CD14-positive monocyte (primary cell): ENCODE measurements around the gene FUZ. TPM values are rescaled to one million over a fixed set of nuclear protein-coding genes. Genes with fewer than 3 reads are reported as not detected.

Source experiments
- DNase-seq, 3 donors: peaks; one replicate each; pipeline ENCODE4 v3.0.0-alpha.2; 2011 to 2022
- H2AFZ ChIP-seq: 2 replicates; pipeline ENCODE4 v1.6.0; 2012; ENCODE audit warnings: mild to moderate bottlenecking, low read depth, low read length, inconsistent platforms; ENCODE audit not compliant: insufficient read depth, poor library complexity, severe bottlenecking
- H3K27ac ChIP-seq, 2 donors: 1 replicate in 1 of 2; 2 replicates in 1 of 2; pipeline ENCODE4 v1.5.1; 2012 to 2013; ENCODE audit warnings: low read length in 2 of 2, control low read depth in 1 of 2, inconsistent platforms in 1 of 2, low read depth in 1 of 2, mild to moderate bottlenecking in 1 of 2
- H3K27me3 ChIP-seq, 2 donors: one replicate each; pipeline versions ENCODE4 v1.6.0 to v1.6.1; 2011 to 2013; ENCODE audit warnings: low read length in 2 of 2; ENCODE audit not compliant: control insufficient read depth in 2 of 2, insufficient read depth in 2 of 2
- H3K36me3 ChIP-seq, 2 donors: replicated peaks in 1 of 2; 1 replicate in 1 of 2; 2 replicates in 1 of 2; pipeline versions ENCODE4 v1.5.1 to v1.6.1; 2012 to 2013; ENCODE audit warnings: low read length in 2 of 2, control low read depth in 1 of 2, inconsistent platforms in 1 of 2, mild to moderate bottlenecking in 1 of 2; ENCODE audit not compliant: insufficient read depth in 2 of 2, control insufficient read depth in 1 of 2
- H3K4me1 ChIP-seq, 2 donors: 1 replicate in 1 of 2; 2 replicates in 1 of 2; pipeline versions ENCODE4 v1.5.1 to v1.6.1; 2012 to 2013; ENCODE audit warnings: low read length in 2 of 2, control low read depth in 1 of 2, inconsistent platforms in 1 of 2, mild to moderate bottlenecking in 1 of 2, moderate library complexity in 1 of 2; ENCODE audit not compliant: insufficient read depth in 2 of 2, control insufficient read depth in 1 of 2
- H3K4me2 ChIP-seq: replicated peaks from 2 replicates; pipeline ENCODE3; 2012; ENCODE audit warnings: low read length, moderate library complexity, mild to moderate bottlenecking; ENCODE audit not compliant: poor library complexity, severe bottlenecking; ENCODE audit errors: extremely low read depth
- H3K4me3 ChIP-seq, 3 experiments: fragments of 200-600 bp in 1 of 3; sonication (generic) in 1 of 3; replicated peaks in 1 of 3; 1 replicate in 2 of 3; 2 replicates in 1 of 3; pipeline ENCODE4 v1.5.1; 2011 to 2013; ENCODE audit warnings: low read length in 3 of 3, mild to moderate bottlenecking in 3 of 3, control low read depth in 2 of 3, low read depth in 2 of 3, inconsistent platforms in 1 of 3, moderate library complexity in 1 of 3
- H3K79me2 ChIP-seq: 2 replicates; pipeline ENCODE4 v1.6.0; 2012; ENCODE audit warnings: mild to moderate bottlenecking, control low read depth, inconsistent platforms, low read length, moderate library complexity; ENCODE audit not compliant: insufficient read depth
- H3K9ac ChIP-seq: 2 replicates; pipeline ENCODE4 v1.6.0; 2017; ENCODE audit warnings: low read length, mild to moderate bottlenecking; ENCODE audit not compliant: insufficient read depth, poor library complexity, severe bottlenecking
- H3K9me3 ChIP-seq, 2 donors: replicated peaks in 1 of 2; 1 replicate in 1 of 2; 2 replicates in 1 of 2; pipeline versions ENCODE4 v1.5.1 to v1.6.1; 2012 to 2013; ENCODE audit warnings: low read length in 2 of 2, control low read depth in 1 of 2; ENCODE audit not compliant: control insufficient read depth in 1 of 2, insufficient read depth in 1 of 2
- H4K20me1 ChIP-seq: 2 replicates; pipeline ENCODE4 v1.6.0; 2012; ENCODE audit warnings: mild to moderate bottlenecking, low read length, control low read depth, moderate library complexity; ENCODE audit not compliant: insufficient read depth
- H3K27ac Mint-ChIP-seq, 7 donors: one replicate each; pipeline ENCODE4 v1.8.0; 2020; ENCODE audit warnings: mild to moderate bottlenecking in 7 of 7, mixed read lengths in 7 of 7, moderate library complexity in 6 of 7, inconsistent platforms in 2 of 7
- H3K27me3 Mint-ChIP-seq, 3 donors: one replicate each; pipeline ENCODE4 v1.8.0; 2021 to 2022; ENCODE audit warnings: low read depth in 3 of 3, mild to moderate bottlenecking in 3 of 3, mixed read lengths in 3 of 3, moderate library complexity in 3 of 3, inconsistent platforms in 1 of 3
- H3K36me3 Mint-ChIP-seq, 2 donors: one replicate each; pipeline ENCODE4 v1.8.0; 2020; ENCODE audit warnings: mixed read lengths in 2 of 2, inconsistent platforms in 1 of 2, mild to moderate bottlenecking in 1 of 2
- H3K4me1 Mint-ChIP-seq: one replicate; pipeline ENCODE4 v1.8.0; 2020; ENCODE audit warnings: mild to moderate bottlenecking, mixed read lengths
- H3K4me3 Mint-ChIP-seq, 2 donors: one replicate each; pipeline ENCODE4 v1.8.0; 2020; ENCODE audit warnings: mild to moderate bottlenecking in 2 of 2, mixed read lengths in 2 of 2, moderate library complexity in 1 of 2
- H3K9me3 Mint-ChIP-seq, 7 donors: one replicate each; pipeline ENCODE4 v1.8.0; 2020 to 2022; ENCODE audit warnings: mixed read lengths in 7 of 7, mild to moderate bottlenecking in 6 of 7, moderate library complexity in 6 of 7, inconsistent platforms in 2 of 7
- WGBS: methylation state at CpG from one replicate; pipeline ENCODE4 v1.1.5; 2013; ENCODE audit warnings: missing lambda C conversion rate; ENCODE audit not compliant: insufficient coverage; 5-methylcytosine and 5-hydroxymethylcytosine counted together
- intact Hi-C, 2 donors: fragments of 100-400 bp; cut with micrococcal nuclease; formaldehyde crosslinking; loops; one replicate each; pipeline versions ENCODE4 v1.15.0 to v1.15.1; 2023
- polyA plus RNA-seq, 3 donors: library from polyadenylated mRNA; depleted of rRNA in 1 of 3; unstranded in 2 of 3; stranded (reverse) in 1 of 3; fragments of 300-500 nt in 2 of 3; fragments of >200 nt in 1 of 3; fragmentation: Illumina TruSeq in 2 of 3; gene quantifications; 1 replicate in 2 of 3; 2 replicates in 1 of 3; pipeline ENCODE4 v1.2.3, GENCODE V29; 2012 to 2021
- TF ChIP-seq, protein P1 (sequence below): fragments of 200-600 bp; IDR thresholded peaks from one replicate; pipeline ENCODE4 v1.8.0; 2022; ENCODE audit warnings: antibody characterized with exemption, mild to moderate bottlenecking

Gene FUZ
- polyA plus RNA-seq, 3 donors, result 5.3 to 16.7 (median 5.3) TPM

GRCh38 chr19:49843265-49843664 is 30.2 kb upstream of the FUZ start:
- peaks cover 19 to 28% of the 10 kb centered on the region in 2 donors for H3K36me3 ChIP-seq
- no peaks in the 10 kb centered on the region for H3K27me3 ChIP-seq
- H3K4me1 ChIP-seq, result peaks cover 23 to 27% of the 10 kb centered on the region in 2 donors
- no peak overlapping the region for H3K4me3 Mint-ChIP-seq
- no peak overlapping the region for H3K27ac Mint-ChIP-seq
- H2AFZ ChIP-seq, result no peak overlapping the region
- intact Hi-C loops, result no loop called here
- H3K9me3 ChIP-seq, result no peaks in the 10 kb centered on the region
- no peak overlapping the region for H3K9ac ChIP-seq
- H3K4me3 ChIP-seq, result no peak overlapping the region
- no peaks in the 10 kb centered on the region for H3K79me2 ChIP-seq
- TF ChIP-seq, protein P1, sequence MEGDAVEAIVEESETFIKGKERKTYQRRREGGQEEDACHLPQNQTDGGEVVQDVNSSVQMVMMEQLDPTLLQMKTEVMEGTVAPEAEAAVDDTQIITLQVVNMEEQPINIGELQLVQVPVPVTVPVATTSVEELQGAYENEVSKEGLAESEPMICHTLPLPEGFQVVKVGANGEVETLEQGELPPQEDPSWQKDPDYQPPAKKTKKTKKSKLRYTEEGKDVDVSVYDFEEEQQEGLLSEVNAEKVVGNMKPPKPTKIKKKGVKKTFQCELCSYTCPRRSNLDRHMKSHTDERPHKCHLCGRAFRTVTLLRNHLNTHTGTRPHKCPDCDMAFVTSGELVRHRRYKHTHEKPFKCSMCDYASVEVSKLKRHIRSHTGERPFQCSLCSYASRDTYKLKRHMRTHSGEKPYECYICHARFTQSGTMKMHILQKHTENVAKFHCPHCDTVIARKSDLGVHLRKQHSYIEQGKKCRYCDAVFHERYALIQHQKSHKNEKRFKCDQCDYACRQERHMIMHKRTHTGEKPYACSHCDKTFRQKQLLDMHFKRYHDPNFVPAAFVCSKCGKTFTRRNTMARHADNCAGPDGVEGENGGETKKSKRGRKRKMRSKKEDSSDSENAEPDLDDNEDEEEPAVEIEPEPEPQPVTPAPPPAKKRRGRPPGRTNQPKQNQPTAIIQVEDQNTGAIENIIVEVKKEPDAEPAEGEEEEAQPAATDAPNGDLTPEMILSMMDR, result no peak
- H3K27ac ChIP-seq, result no peak overlapping the region
- H3K27me3 Mint-ChIP-seq, result peaks cover 0 to 2% (median 0%) of the 10 kb centered on the region in 3 donors
- 89% methylated on average over 1 of the region's 3 CpGs for WGBS
- DNase-seq, result no peak
- no peak overlapping the region for H3K4me2 ChIP-seq
- peaks cover 0 to 5% (median 0%) of the 10 kb centered on the region in 7 donors for H3K9me3 Mint-ChIP-seq
- H3K36me3 Mint-ChIP-seq, result peaks cover 20 to 25% of the 10 kb centered on the region in 2 donors
- no peaks in the 10 kb centered on the region for H4K20me1 ChIP-seq
- peaks cover 24% of the 10 kb centered on the region for H3K4me1 Mint-ChIP-seq

DNA sequence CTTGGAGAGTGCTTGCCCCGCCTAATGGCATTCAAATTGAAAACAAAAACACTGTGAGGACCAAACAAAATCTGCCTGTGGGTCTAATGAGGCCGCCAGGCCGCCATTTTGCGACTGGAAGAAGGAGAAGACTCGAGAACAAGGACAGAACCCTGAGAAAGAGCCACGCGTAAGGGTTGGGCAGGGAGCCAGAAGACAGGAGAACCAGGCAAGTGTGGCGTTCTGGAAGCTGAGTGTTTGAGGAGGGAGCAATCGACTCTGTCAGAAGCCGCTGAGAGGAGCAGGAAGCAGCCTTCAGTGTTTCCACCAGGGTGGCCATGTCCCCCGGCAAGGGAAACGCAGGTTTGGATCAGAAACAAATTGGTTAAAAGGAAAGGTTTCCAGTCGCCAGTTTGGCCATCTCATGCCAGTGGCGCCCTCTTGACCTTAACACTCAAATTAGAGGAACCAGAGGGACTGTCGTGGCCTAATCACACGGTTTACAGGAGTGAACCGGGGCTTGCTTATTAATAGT is 27.7 kb upstream of the FUZ start:
- H3K36me3 Mint-ChIP-seq, result peaks cover 39 to 48% of the 10 kb centered on the region in 2 donors
- Histone ChIP-seq H3K4me1 (peaks cover 17 to 22% of the 10 kb centered on the region in 2 donors), H3K36me3 (peaks cover 44 to 52% of the 10 kb centered on the region in 2 donors), H3K9ac (no peak overlapping the region), H3K9me3 (no peaks in the 10 kb centered on the region), H3K27me3 (no peaks in the 10 kb centered on the region), H2AFZ (no peak overlapping the region), H3K27ac (no peak overlapping the region), H3K79me2 (no peaks in the 10 kb centered on the region), H3K4me2 (no peak overlapping the region), H4K20me1 (no peaks in the 10 kb centered on the region), H3K4me3 (no peak overlapping the region)
- H3K27ac Mint-ChIP-seq, result peak overlapping the region in 1 of 7 donors; percentile 58
- WGBS, result 93% methylated on average over 12 of the region's 17 CpGs
- peaks cover 0 to 3% (median 0%) of the 10 kb centered on the region in 7 donors for H3K9me3 Mint-ChIP-seq
- H3K4me1 Mint-ChIP-seq, result peaks cover 18% of the 10 kb centered on the region
- intact Hi-C loops, result no loop called here
- H3K4me3 Mint-ChIP-seq, result no peak overlapping the region
- TF ChIP-seq, protein P1, result no peak
- H3K27me3 Mint-ChIP-seq, result no peaks in the 10 kb centered on the region
- DNase-seq, result no peak
